Ascending aorta (tissue), 2 donors: ENCODE measurements around the gene CDHR1. TPM values are rescaled to one million over a fixed set of nuclear protein-coding genes. Genes with fewer than 3 reads are reported as not detected.
A peak's percentile ranks its signal among the peaks of the same experiment; 100 is the strongest.

ENCODE experiments used
- DNase-seq, 2 donors: peaks; one replicate each; pipeline ENCODE4 v3.0.0-alpha.2; 2019; ENCODE audit warnings: low spot score in 2 of 2
- H3K27ac ChIP-seq, 2 donors: fragments of 200-600 bp; sonication (generic); one replicate each; pipeline ENCODE4 v1.5.1; 2016 to 2017; ENCODE audit warnings: mild to moderate bottlenecking in 1 of 2
- H3K27me3 ChIP-seq: fragments of 200-600 bp; sonication (generic); one replicate; pipeline ENCODE4 v1.5.1; 2017
- H3K36me3 ChIP-seq, 2 donors: fragments of 200-600 bp; sonication (generic); one replicate each; pipeline ENCODE4 v1.5.1; 2016
- H3K4me1 ChIP-seq, 2 donors: fragments of 200-600 bp; sonication (generic); one replicate each; pipeline ENCODE4 v1.5.1; 2016 to 2017; ENCODE audit warnings: mild to moderate bottlenecking in 1 of 2
- H3K4me3 ChIP-seq, 2 donors: fragments of 200-600 bp; sonication (generic); one replicate each; pipeline ENCODE4 v1.5.1; 2016 to 2017; ENCODE audit warnings: mild to moderate bottlenecking in 1 of 2
- H3K9me3 ChIP-seq, 2 donors: fragments of 200-600 bp; sonication (generic); one replicate each; pipeline ENCODE4 v1.5.1; 2016
- intact Hi-C: fragments of 100-400 bp; cut with DNase I; formaldehyde crosslinking; loops from one replicate; pipeline ENCODE4 v1.15.1; 2023
- total RNA-seq: library from RNA; depleted of rRNA; stranded (reverse); fragments of >200 nt; gene quantifications from one replicate; pipeline ENCODE4 v1.1.0, GENCODE V29; 2016
- TF ChIP-seq, protein P1 (sequence below), 3 experiments: fragments of 200-600 bp in 2 of 3; fragments of 450-650 bp in 1 of 3; sonication (generic) in 2 of 3; IDR thresholded peaks; one replicate each; pipeline ENCODE4 v1.5.1; 2016 to 2019; ENCODE audit warnings: antibody characterized with exemption in 3 of 3, mild to moderate bottlenecking in 1 of 3, moderate library complexity in 1 of 3

The CDHR1 gene
- total RNA-seq, 1 donor from 2014 or later = not detected

GRCh38 chr10:84243759-84244158, 49.4 kb downstream of the CDHR1 start:
- Histone ChIP-seq H3K4me3 (no peak overlapping the region), H3K27me3 (no peaks in the 10 kb centered on the region), H3K27ac (no peak overlapping the region), H3K36me3 (no peaks in the 10 kb centered on the region), H3K9me3 (no peaks in the 10 kb centered on the region), H3K4me1 (no peaks in the 10 kb centered on the region)
- DNase-seq = peak in 1 of 2 donors; percentile 8
- intact Hi-C loops = no loop called here
- TF ChIP-seq, protein P1, sequence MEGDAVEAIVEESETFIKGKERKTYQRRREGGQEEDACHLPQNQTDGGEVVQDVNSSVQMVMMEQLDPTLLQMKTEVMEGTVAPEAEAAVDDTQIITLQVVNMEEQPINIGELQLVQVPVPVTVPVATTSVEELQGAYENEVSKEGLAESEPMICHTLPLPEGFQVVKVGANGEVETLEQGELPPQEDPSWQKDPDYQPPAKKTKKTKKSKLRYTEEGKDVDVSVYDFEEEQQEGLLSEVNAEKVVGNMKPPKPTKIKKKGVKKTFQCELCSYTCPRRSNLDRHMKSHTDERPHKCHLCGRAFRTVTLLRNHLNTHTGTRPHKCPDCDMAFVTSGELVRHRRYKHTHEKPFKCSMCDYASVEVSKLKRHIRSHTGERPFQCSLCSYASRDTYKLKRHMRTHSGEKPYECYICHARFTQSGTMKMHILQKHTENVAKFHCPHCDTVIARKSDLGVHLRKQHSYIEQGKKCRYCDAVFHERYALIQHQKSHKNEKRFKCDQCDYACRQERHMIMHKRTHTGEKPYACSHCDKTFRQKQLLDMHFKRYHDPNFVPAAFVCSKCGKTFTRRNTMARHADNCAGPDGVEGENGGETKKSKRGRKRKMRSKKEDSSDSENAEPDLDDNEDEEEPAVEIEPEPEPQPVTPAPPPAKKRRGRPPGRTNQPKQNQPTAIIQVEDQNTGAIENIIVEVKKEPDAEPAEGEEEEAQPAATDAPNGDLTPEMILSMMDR (IDR thresholded peaks at IDR 0.05) = no peak

- no peaks in the 10 kb centered on the region for H3K4me1 ChIP-seq
- H3K27ac ChIP-seq = no peak within 1 kb of the TSS
- intact Hi-C loops = no loop called here
- H3K4me3 ChIP-seq = no peak within 1 kb of the TSS
- H3K27me3 ChIP-seq = no peaks in the 10 kb centered on the region
- no peaks in the 10 kb centered on the region for H3K36me3 ChIP-seq
- no peaks in the 10 kb centered on the region for H3K9me3 ChIP-seq
- DNase-seq = no peak
- TF ChIP-seq, protein P1 (IDR thresholded peaks at IDR 0.05) = no peak
These were observed 50.4 kb downstream of the CDHR1 start, which contains the start of gene RGR for GRCh38 chr10:84244651-84245270. Gene RGR (plus strand): TSS chr10:84245053. CDS start chr10:84245091, 38 bp downstream.

- Histone ChIP-seq H3K27ac (no peak overlapping the region), H3K4me3 (no peak overlapping the region), H3K4me1 (no peaks in the 10 kb centered on the region), H3K27me3 (no peaks in the 10 kb centered on the region), H3K9me3 (no peaks in the 10 kb centered on the region), H3K36me3 (no peaks in the 10 kb centered on the region)
- TF ChIP-seq, protein P1 (IDR thresholded peaks at IDR 0.05) = no peak
- intact Hi-C loops = no loop called here
- DNase-seq = peak in 1 of 2 donors; percentile 28
These were observed 53.2 kb downstream of the CDHR1 start for GRCh38 chr10:84247496-84247895.

- DNase-seq = peak in 1 of 2 donors; percentile 57
- Histone ChIP-seq H3K4me1 (no peaks in the 10 kb centered on the region), H3K27me3 (no peaks in the 10 kb centered on the region), H3K4me3 (no peak overlapping the region), H3K9me3 (no peaks in the 10 kb centered on the region), H3K27ac (no peak overlapping the region), H3K36me3 (no peaks in the 10 kb centered on the region)
- TF ChIP-seq, protein P1 (IDR thresholded peaks at IDR 0.05) = no peak
- intact Hi-C loops = no loop called here
These were observed 54.5 kb downstream of the CDHR1 start for GRCh38 chr10:84248794-84249193.

GRCh38 chr10:84254552-84255478, 60.5 kb downstream of the CDHR1 start:
- Histone ChIP-seq H3K27me3 (no peaks in the 10 kb centered on the region), H3K9me3 (no peaks in the 10 kb centered on the region), H3K27ac (no peak overlapping the region), H3K36me3 (no peaks in the 10 kb centered on the region), H3K4me3 (no peak overlapping the region), H3K4me1 (no peaks in the 10 kb centered on the region)
- TF ChIP-seq, protein P1 (IDR thresholded peaks at IDR 0.05) = no peak
- peak in 1 of 2 donors; percentile 42 for DNase-seq
- intact Hi-C loops = no loop called here
